Tibial nerve (tissue), 4 donors: ENCODE measurements around the gene MRPL34.

Experiments
- CTCF ChIP-seq, 5 experiments: fragments of 200-600 bp in 3 of 5; fragments of 450-650 bp in 2 of 5; sonication (generic) in 3 of 5; IDR thresholded peaks; one replicate each; pipeline ENCODE4 v1.5.1; 2016 to 2019; ENCODE audit warnings: antibody characterized with exemption in 5 of 5, mild to moderate bottlenecking in 3 of 5, moderate library complexity in 2 of 5
- EP300 ChIP-seq, 2 donors: sonication (generic); formaldehyde crosslinking; IDR thresholded peaks; one replicate each; pipeline ENCODE4 v1.6.1; 2017; ENCODE audit warnings: antibody characterized with exemption in 2 of 2, mild to moderate bottlenecking in 1 of 2
- POLR2A ChIP-seq, 2 donors: fragments of 450-650 bp; IDR thresholded peaks; one replicate each; pipeline ENCODE4 v1.6.1; 2017; ENCODE audit warnings: antibody characterized with exemption in 2 of 2, mild to moderate bottlenecking in 2 of 2, moderate library complexity in 2 of 2

DNA sequence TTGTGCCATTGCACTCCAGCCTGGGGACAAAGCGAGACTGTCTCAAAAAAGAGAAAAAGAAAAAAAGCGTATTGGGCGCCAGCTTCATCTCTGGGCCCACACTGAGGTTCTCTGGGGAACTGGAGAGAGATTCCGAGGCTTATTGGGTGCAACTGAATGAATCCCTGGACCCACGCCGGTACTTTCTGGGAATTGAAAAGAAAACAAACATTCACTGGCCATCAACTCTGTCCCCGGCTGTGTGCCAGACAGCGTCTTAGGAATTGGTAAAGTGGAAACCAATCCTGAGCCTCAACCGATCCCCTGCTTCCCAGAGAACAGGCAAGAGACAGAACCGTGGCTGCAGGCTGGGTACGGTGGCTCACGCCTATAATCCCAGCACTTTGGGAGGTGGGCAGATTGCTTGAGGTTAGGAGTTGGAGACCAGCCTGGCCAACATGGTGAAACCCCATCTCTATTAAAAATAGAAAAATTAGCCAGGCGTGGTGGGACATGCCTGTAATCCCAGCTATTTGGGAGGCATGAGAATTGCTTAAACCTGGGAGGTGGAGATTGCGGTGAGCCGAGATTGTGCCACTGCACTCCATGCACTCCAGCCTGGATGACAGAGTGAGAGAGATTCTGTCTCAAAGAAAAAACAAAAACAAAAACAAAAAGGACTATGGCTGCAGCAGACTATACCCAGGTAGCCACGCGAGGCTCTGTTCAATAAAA lies 20.4 kb downstream of the MRPL34 start:
- no peak for TF ChIP-seq CTCF (IDR thresholded peaks at IDR 0.05)
- peak in 1 of 2 donors; percentile 29 for TF ChIP-seq EP300 (IDR thresholded peaks at IDR 0.05)
- no peak for TF ChIP-seq POLR2A (IDR thresholded peaks at IDR 0.05)
